ENCODE data around the gene SNX21. TPM values are rescaled to one million over a fixed set of nuclear protein-coding genes. Genes with fewer than 3 reads are reported as not detected.
A peak's percentile ranks its signal among the peaks of the same experiment; 100 is the strongest.

SNX21 gene
- total RNA-seq, 1 donor from 2014 or later = 11.9 TPM

DNA sequence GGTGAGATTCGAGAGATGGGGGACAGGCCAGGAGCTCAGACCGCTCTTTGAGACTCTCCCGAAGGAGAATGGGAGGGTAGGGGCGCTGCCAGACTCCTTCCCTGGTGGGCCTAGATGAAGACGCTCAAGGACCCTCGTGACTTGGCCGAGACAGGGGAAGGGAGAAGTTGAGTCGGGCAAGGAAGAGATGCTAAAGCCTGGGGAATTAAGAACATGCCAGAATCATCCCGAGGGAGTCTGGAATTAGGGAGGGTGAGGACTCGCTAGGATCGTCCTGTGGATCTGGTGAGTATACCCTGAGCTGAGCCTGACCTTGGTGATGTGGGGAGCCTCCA lies 20.6 kb upstream of the SNX21 start:
- H3K9me3 Mint-ChIP-seq (ENCODE audit: unreplicated experiment) = no peaks in the 10 kb centered on the region
- H3K27ac Mint-ChIP-seq (ENCODE audit: unreplicated experiment) = peak overlapping the region; percentile 31
- no peak for DNase-seq (ENCODE audit: low spot score)
- H3K36me3 Mint-ChIP-seq (ENCODE audit: low read depth, unreplicated experiment) = peaks cover 20% of the 10 kb centered on the region
- peaks cover 19% of the 10 kb centered on the region for H3K4me1 Mint-ChIP-seq (ENCODE audit: unreplicated experiment)
- TF ChIP-seq, protein P1, sequence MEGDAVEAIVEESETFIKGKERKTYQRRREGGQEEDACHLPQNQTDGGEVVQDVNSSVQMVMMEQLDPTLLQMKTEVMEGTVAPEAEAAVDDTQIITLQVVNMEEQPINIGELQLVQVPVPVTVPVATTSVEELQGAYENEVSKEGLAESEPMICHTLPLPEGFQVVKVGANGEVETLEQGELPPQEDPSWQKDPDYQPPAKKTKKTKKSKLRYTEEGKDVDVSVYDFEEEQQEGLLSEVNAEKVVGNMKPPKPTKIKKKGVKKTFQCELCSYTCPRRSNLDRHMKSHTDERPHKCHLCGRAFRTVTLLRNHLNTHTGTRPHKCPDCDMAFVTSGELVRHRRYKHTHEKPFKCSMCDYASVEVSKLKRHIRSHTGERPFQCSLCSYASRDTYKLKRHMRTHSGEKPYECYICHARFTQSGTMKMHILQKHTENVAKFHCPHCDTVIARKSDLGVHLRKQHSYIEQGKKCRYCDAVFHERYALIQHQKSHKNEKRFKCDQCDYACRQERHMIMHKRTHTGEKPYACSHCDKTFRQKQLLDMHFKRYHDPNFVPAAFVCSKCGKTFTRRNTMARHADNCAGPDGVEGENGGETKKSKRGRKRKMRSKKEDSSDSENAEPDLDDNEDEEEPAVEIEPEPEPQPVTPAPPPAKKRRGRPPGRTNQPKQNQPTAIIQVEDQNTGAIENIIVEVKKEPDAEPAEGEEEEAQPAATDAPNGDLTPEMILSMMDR (IDR thresholded peaks at IDR 0.05; ENCODE audit: unreplicated experiment) = no peak
- H3K4me3 Mint-ChIP-seq (ENCODE audit: unreplicated experiment) = peak overlapping the region; percentile 92
- peaks cover 13% of the 10 kb centered on the region for H3K27me3 Mint-ChIP-seq (ENCODE audit: unreplicated experiment)

DNA sequence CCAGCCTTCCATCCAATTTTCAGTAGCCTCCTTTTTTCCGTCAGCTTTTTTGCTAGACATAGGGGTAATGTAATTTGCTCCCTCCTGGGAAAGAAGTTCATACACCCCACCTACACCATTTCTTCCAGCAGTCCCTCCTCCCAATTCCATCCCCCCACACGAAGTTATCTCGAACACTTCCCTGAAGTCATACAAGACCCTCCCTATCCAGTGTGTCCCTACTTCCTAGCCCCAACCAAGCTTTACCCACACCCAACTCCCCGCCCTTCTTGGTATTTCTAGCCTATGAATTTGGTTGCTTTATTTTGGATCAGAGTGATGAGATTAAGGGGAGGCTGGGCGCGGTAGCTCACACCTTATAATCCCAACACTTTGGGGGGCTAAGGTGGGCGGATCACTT lies 20.1 kb upstream of the SNX21 start:
- Mint-ChIP-seq H3K27ac (ENCODE audit: unreplicated experiment) (no peak overlapping the region), H3K9me3 (ENCODE audit: unreplicated experiment) (no peaks in the 10 kb centered on the region), H3K36me3 (ENCODE audit: low read depth, unreplicated experiment) (peaks cover 19% of the 10 kb centered on the region), H3K4me3 (ENCODE audit: unreplicated experiment) (peak overlapping the region; percentile 92), H3K27me3 (ENCODE audit: unreplicated experiment) (peaks cover 13% of the 10 kb centered on the region), H3K4me1 (ENCODE audit: unreplicated experiment) (peaks cover 19% of the 10 kb centered on the region)
- TF ChIP-seq, protein P1 (IDR thresholded peaks at IDR 0.05; ENCODE audit: unreplicated experiment) = no peak
- no peak for DNase-seq (ENCODE audit: low spot score)

DNA sequence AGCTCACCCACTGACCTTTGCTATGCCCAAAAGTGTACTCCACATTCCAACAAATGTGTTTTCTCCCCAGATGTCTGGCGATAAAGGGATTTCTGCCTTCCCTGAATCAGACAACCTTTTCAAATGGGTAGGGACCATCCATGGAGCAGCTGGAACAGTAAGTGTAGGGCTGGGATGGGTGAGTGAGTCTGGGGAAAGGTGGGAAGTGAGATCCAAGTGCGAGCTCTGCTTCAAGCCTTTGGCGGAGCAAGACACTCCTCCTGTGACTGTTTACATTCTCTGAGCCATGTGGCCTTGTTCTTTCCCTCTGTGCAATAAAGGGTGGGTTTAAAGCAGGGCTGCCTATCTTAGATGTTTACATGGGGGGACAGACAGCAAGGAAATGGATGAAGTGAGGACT lies 19.3 kb upstream of the SNX21 start:
- DNase-seq (ENCODE audit: low spot score) = no peak
- TF ChIP-seq, protein P1 (IDR thresholded peaks at IDR 0.05; ENCODE audit: unreplicated experiment) = no peak
- Mint-ChIP-seq H3K36me3 (ENCODE audit: low read depth, unreplicated experiment) (peaks cover 15% of the 10 kb centered on the region), H3K9me3 (ENCODE audit: unreplicated experiment) (no peaks in the 10 kb centered on the region), H3K4me1 (ENCODE audit: unreplicated experiment) (peaks cover 18% of the 10 kb centered on the region), H3K4me3 (ENCODE audit: unreplicated experiment) (no peak overlapping the region), H3K27me3 (ENCODE audit: unreplicated experiment) (peaks cover 13% of the 10 kb centered on the region), H3K27ac (ENCODE audit: unreplicated experiment) (no peak overlapping the region)

DNA sequence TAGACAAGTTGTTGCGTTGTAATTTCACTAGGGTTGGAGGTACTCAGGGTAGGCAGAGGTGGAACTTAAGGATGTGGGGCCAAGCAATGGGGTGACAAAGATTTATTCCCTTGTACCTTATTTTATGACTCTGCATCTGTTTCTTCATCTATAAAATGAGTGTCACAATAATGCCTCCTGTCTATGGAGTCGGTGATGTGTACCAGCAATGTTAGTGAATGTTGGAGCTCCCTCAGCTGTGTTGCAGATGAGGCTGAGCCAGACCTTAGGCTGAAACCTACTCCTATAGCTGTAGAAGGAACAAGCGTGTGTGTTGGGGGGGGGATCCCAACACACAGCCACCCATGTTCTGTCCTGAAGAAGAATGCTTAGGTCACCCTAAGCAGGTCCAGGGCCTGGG lies 16.6 kb upstream of the SNX21 start:
- peak overlapping the region; percentile 36 for H3K27ac Mint-ChIP-seq (ENCODE audit: unreplicated experiment)
- H3K36me3 Mint-ChIP-seq (ENCODE audit: low read depth, unreplicated experiment) = no peaks in the 10 kb centered on the region
- no peak overlapping the region for H3K4me3 Mint-ChIP-seq (ENCODE audit: unreplicated experiment)

DNA sequence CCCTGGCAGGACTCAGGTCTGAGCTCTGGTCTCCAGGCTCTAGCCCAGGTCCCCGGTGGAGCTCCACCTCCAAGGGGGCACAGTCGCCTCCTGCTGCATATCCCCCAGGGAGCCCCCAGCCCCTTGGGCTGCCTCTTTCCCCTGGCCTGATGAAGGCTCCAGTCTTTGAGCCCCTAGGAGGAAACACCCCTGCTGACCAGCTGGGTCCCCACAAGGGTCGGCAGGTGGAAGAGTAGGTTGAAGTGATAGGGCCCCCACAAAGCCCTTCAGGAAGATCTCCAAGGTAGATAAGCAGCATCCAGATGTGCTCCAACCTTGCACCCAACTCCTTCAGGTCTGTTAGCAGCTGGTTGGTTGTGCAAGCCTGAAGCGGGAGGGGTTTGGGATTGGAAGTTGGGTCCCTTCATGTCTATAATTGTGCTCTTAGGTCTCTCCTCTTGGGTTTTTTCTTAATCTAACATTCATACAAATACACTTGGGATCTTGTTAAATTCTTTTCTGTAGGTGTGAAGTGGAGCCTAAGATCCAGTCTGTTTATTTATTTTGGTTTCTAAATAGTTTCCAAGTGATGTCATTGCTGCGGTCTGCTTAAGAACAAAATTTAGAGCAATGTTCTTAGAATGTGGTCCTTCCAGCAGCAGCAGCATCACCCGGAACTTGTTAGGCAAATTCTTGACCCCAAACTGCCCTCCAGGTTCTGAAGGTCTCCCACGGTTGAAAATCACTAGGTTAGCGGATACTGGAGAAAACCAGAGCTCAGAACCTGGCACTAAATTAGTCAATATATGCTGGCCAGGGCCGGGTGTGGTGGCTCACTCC lies 16.0 kb upstream of the SNX21 start:
- no peak overlapping the region for H3K27ac Mint-ChIP-seq (ENCODE audit: unreplicated experiment)
- TF ChIP-seq, protein P1 (IDR thresholded peaks at IDR 0.05; ENCODE audit: unreplicated experiment) = no peak
- no peaks in the 10 kb centered on the region for H3K36me3 Mint-ChIP-seq (ENCODE audit: low read depth, unreplicated experiment)
- no peak for DNase-seq (ENCODE audit: low spot score)
- H3K27me3 Mint-ChIP-seq (ENCODE audit: unreplicated experiment) = peaks cover 7% of the 10 kb centered on the region
- peaks cover 9% of the 10 kb centered on the region for H3K4me1 Mint-ChIP-seq (ENCODE audit: unreplicated experiment)
- H3K4me3 Mint-ChIP-seq (ENCODE audit: unreplicated experiment) = no peak overlapping the region
- no peaks in the 10 kb centered on the region for H3K9me3 Mint-ChIP-seq (ENCODE audit: unreplicated experiment)

More for the DNA sequence above, 16.6 kb upstream of the SNX21 start:
- Mint-ChIP-seq H3K27me3 (ENCODE audit: unreplicated experiment) (peaks cover 8% of the 10 kb centered on the region), H3K9me3 (ENCODE audit: unreplicated experiment) (no peaks in the 10 kb centered on the region), H3K4me1 (ENCODE audit: unreplicated experiment) (peaks cover 9% of the 10 kb centered on the region)
- TF ChIP-seq, protein P1 (IDR thresholded peaks at IDR 0.05; ENCODE audit: unreplicated experiment) = no peak
- DNase-seq (ENCODE audit: low spot score) = no peak

All from endothelial cell (in vitro differentiated cells).